GM21528 (cell line): ENCODE results near the gene PRCD.

Experiments used
- ATAC-seq: cut with Tn5 transposase; IDR thresholded peaks from one replicate; pipeline ENCODE4 v1.9.1; 2021; ENCODE audit warnings: mild to moderate bottlenecking, moderate library complexity; ENCODE audit not compliant: unreplicated experiment, low FRiP score

PRCD gene

GRCh38 chr17:76586741-76587487, 47.1 kb downstream of the PRCD start:
- ATAC-seq: no peak

DNA sequence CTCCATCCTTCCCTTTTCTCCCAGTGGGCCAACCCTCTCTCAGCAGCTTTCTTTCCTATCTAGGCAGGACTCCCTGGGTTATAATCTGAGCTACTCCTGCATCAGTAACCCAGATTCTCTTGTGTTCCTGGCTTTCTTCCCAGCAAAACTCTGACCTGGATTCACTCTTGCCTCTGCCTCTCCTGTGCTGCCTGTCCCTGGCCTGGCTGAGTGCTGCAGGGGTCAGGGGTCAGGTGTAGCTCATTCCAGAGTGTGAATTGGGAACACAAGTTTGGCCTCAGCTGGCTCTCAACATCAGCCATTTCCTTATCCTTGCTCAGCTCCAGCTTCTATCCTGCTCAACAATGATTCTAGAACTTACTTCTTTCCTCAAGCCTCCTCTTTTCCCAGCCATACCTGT, 48.3 kb downstream of the PRCD start:
- no peak for ATAC-seq

GRCh38 chr17:76593384-76593826, 53.6 kb downstream of the PRCD start:
- no peak for ATAC-seq

GRCh38 chr17:76593959-76594358, 54.1 kb downstream of the PRCD start:
- no peak for ATAC-seq

DNA sequence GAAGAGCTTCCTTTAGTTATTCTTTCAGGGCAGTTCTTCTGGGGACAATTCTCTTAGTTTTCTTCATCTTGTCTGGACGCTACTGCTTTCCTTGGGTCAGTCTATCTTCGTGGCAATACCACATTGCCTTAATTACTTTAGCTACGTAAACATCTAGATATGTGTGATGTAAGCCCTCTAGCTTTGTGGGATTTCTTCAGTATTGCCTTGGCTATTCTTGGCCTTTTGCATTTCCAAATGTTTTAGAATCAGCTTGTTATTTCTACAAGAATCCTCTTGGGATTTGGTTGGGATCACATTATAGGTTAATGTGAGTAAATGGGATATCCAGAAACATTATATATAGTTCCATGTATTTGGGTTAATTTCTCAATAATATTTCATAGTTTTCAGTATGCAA, 54.8 kb downstream of the PRCD start:
- ATAC-seq: no peak
